ENCODE measurements around the gene FAM3A.

FAM3A gene

GRCh38 chrX:154469880-154470279 lies 46.2 kb downstream of the FAM3A start:
- H3K4me3 ChIP-seq (ENCODE audit: low read depth, low read length): no peak overlapping the region
- no peak for DNase-seq (ENCODE audit: low read depth)
- TF ChIP-seq CTCF (IDR thresholded peaks at IDR 0.05; ENCODE audit: insufficient read depth, low read depth, low read length, missing control alignments): no peak

GRCh38 chrX:154469114-154469513 lies 46.9 kb downstream of the FAM3A start:
- no peak for TF ChIP-seq CTCF (IDR thresholded peaks at IDR 0.05; ENCODE audit: insufficient read depth, low read depth, low read length, missing control alignments)
- no peak overlapping the region for H3K4me3 ChIP-seq (ENCODE audit: low read depth, low read length)
- no peak for DNase-seq (ENCODE audit: low read depth)

- H3K4me3 ChIP-seq (ENCODE audit: low read depth, low read length): no peak overlapping the region
- DNase-seq (ENCODE audit: low read depth): no peak
- TF ChIP-seq CTCF (IDR thresholded peaks at IDR 0.05; ENCODE audit: insufficient read depth, low read depth, low read length, missing control alignments): no peak
Observed at GRCh38 chrX:154468217-154468616, 47.8 kb downstream of the FAM3A start.

- no peak overlapping the region for H3K4me3 ChIP-seq (ENCODE audit: low read depth, low read length)
- DNase-seq (ENCODE audit: low read depth): no peak
- no peak for TF ChIP-seq CTCF (IDR thresholded peaks at IDR 0.05; ENCODE audit: insufficient read depth, low read depth, low read length, missing control alignments)
Observed at GRCh38 chrX:154467556-154467955, 48.5 kb downstream of the FAM3A start.

- TF ChIP-seq CTCF (IDR thresholded peaks at IDR 0.05; ENCODE audit: insufficient read depth, low read depth, low read length, missing control alignments): no peak
- no peak for DNase-seq (ENCODE audit: low read depth)
- no peak overlapping the region for H3K4me3 ChIP-seq (ENCODE audit: low read depth, low read length)
Observed at GRCh38 chrX:154466907-154467306, 49.1 kb downstream of the FAM3A start.

- TF ChIP-seq CTCF (IDR thresholded peaks at IDR 0.05; ENCODE audit: insufficient read depth, low read depth, low read length, missing control alignments): no peak
- H3K4me3 ChIP-seq (ENCODE audit: low read depth, low read length): no peak overlapping the region
- no peak for DNase-seq (ENCODE audit: low read depth)
Observed at GRCh38 chrX:154466036-154466435, 50.0 kb downstream of the FAM3A start.

- no peak overlapping the region for H3K4me3 ChIP-seq (ENCODE audit: low read depth, low read length)
- DNase-seq (ENCODE audit: low read depth): no peak
- TF ChIP-seq CTCF (IDR thresholded peaks at IDR 0.05; ENCODE audit: insufficient read depth, low read depth, low read length, missing control alignments): no peak
Observed at GRCh38 chrX:154465601-154466000, 50.4 kb downstream of the FAM3A start.
